Vagina (tissue), 2 donors: Measurements from ENCODE around the gene IRF2BPL. TPM values are rescaled to one million over a fixed set of nuclear protein-coding genes. Genes with fewer than 3 reads are reported as not detected.

Experiments
- DNase-seq, 2 donors: peaks; one replicate each; pipeline ENCODE4 v3.0.0-alpha.2; 2017; ENCODE audit errors: extremely low spot score in 2 of 2
- H3K27ac ChIP-seq: fragments of 200-600 bp; sonication (generic); one replicate; pipeline ENCODE4 v1.5.1; 2019
- H3K27me3 ChIP-seq: fragments of 200-600 bp; sonication (generic); one replicate; pipeline ENCODE4 v1.5.1; 2019
- H3K36me3 ChIP-seq, 2 donors: fragments of 200-600 bp; sonication (generic); one replicate each; pipeline ENCODE4 v1.5.1; 2017 to 2019
- H3K4me1 ChIP-seq: fragments of 200-600 bp; sonication (generic); one replicate; pipeline ENCODE4 v1.5.1; 2019
- H3K4me3 ChIP-seq, 2 donors: fragments of 200-600 bp; sonication (generic); 1 replicate in 1 of 2; 2 replicates in 1 of 2; pipeline ENCODE4 v1.5.1; 2016 to 2019
- H3K9me3 ChIP-seq: fragments of 200-600 bp; sonication (generic); one replicate; pipeline ENCODE4 v1.5.1; 2019
- CTCF ChIP-seq, 3 experiments: fragments of 450-650 bp in 2 of 3; fragments of 200-600 bp in 1 of 3; sonication (generic) in 1 of 3; IDR thresholded peaks; one replicate each; pipeline ENCODE4 v1.5.1; 2017 to 2019; ENCODE audit warnings: antibody characterized with exemption in 3 of 3, mild to moderate bottlenecking in 2 of 3, moderate library complexity in 2 of 3
- POLR2A ChIP-seq, 2 donors: fragments of 450-650 bp; IDR thresholded peaks; one replicate each; pipeline ENCODE4 v1.6.1; 2017; ENCODE audit warnings: antibody characterized with exemption in 2 of 2, mild to moderate bottlenecking in 2 of 2, moderate library complexity in 2 of 2
- POLR2AphosphoS5 ChIP-seq, 2 donors: sonication (generic); formaldehyde crosslinking; IDR thresholded peaks; one replicate each; pipeline ENCODE4 v1.9.0; 2017; ENCODE audit warnings: antibody characterized with exemption in 2 of 2, mild to moderate bottlenecking in 2 of 2, low read depth in 1 of 2; ENCODE audit not compliant: insufficient read depth in 1 of 2
- intact Hi-C: fragments of 100-400 bp; cut with DNase I; formaldehyde crosslinking; loops from one replicate; pipeline ENCODE4 v1.15.1; 2023
- total RNA-seq: library from RNA; depleted of rRNA; stranded (reverse); fragments of >200 nt; gene quantifications from one replicate; pipeline ENCODE4 v1.2.3, GENCODE V29; 2016

The IRF2BPL gene
- total RNA-seq, 1 donor from 2014 or later = 51.1 TPM

GRCh38 chr14:77008541-77008940 is 20.0 kb downstream of the IRF2BPL start:
- no peak for TF ChIP-seq POLR2A (IDR thresholded peaks at IDR 0.05)
- TF ChIP-seq CTCF (IDR thresholded peaks at IDR 0.05) = no peak
- no peak for TF ChIP-seq POLR2AphosphoS5 (IDR thresholded peaks at IDR 0.05; ENCODE audit: insufficient read depth in 1 of 2, low read depth in 1 of 2)
- no peaks in the 10 kb centered on the region for H3K9me3 ChIP-seq
- H3K36me3 ChIP-seq = no peaks in the 10 kb centered on the region
- DNase-seq = no peak
- H3K4me3 ChIP-seq = no peak overlapping the region
- intact Hi-C loops = no loop called here
- peak overlapping the region; percentile 69 for H3K27ac ChIP-seq
- peaks cover 44% of the 10 kb centered on the region for H3K4me1 ChIP-seq
- no peaks in the 10 kb centered on the region for H3K27me3 ChIP-seq

GRCh38 chr14:77007975-77008421 is 20.5 kb downstream of the IRF2BPL start:
- TF ChIP-seq POLR2AphosphoS5 (IDR thresholded peaks at IDR 0.05; ENCODE audit: insufficient read depth in 1 of 2, low read depth in 1 of 2) (peak; percentile 62 to 67), CTCF (IDR thresholded peaks at IDR 0.05) (no peak), POLR2A (IDR thresholded peaks at IDR 0.05) (no peak)
- Histone ChIP-seq H3K4me3 (no peak overlapping the region), H3K4me1 (peaks cover 44% of the 10 kb centered on the region), H3K27me3 (no peaks in the 10 kb centered on the region), H3K9me3 (no peaks in the 10 kb centered on the region), H3K36me3 (no peaks in the 10 kb centered on the region), H3K27ac (peak overlapping the region; percentile 69)
- intact Hi-C loops = no loop called here
- no peak for DNase-seq

- TF ChIP-seq POLR2A (IDR thresholded peaks at IDR 0.05) (no peak), CTCF (IDR thresholded peaks at IDR 0.05) (no peak), POLR2AphosphoS5 (IDR thresholded peaks at IDR 0.05; ENCODE audit: insufficient read depth in 1 of 2, low read depth in 1 of 2) (no peak)
- Histone ChIP-seq H3K27ac (peak overlapping the region; percentile 69), H3K9me3 (no peaks in the 10 kb centered on the region), H3K27me3 (no peaks in the 10 kb centered on the region), H3K4me3 (no peak overlapping the region), H3K36me3 (no peaks in the 10 kb centered on the region), H3K4me1 (peaks cover 44% of the 10 kb centered on the region)
- no peak for DNase-seq
- intact Hi-C loops = no loop called here
Measured at GRCh38 chr14:77007183-77007974, 21.1 kb downstream of the IRF2BPL start.

GRCh38 chr14:77006132-77006531 is 22.4 kb downstream of the IRF2BPL start:
- TF ChIP-seq CTCF (IDR thresholded peaks at IDR 0.05) (no peak), POLR2A (IDR thresholded peaks at IDR 0.05) (no peak), POLR2AphosphoS5 (IDR thresholded peaks at IDR 0.05; ENCODE audit: insufficient read depth in 1 of 2, low read depth in 1 of 2) (no peak)
- Histone ChIP-seq H3K4me3 (no peak overlapping the region), H3K4me1 (peaks cover 46% of the 10 kb centered on the region), H3K36me3 (no peaks in the 10 kb centered on the region), H3K27ac (peak overlapping the region; percentile 69), H3K27me3 (no peaks in the 10 kb centered on the region), H3K9me3 (no peaks in the 10 kb centered on the region)
- intact Hi-C loops = no loop called here
- no peak for DNase-seq

GRCh38 chr14:77005559-77005958 is 22.9 kb downstream of the IRF2BPL start:
- Histone ChIP-seq H3K4me1 (peaks cover 51% of the 10 kb centered on the region), H3K27me3 (no peaks in the 10 kb centered on the region), H3K4me3 (no peak overlapping the region), H3K27ac (peak overlapping the region; percentile 49), H3K9me3 (no peaks in the 10 kb centered on the region), H3K36me3 (no peaks in the 10 kb centered on the region)
- no peak for TF ChIP-seq POLR2AphosphoS5 (IDR thresholded peaks at IDR 0.05; ENCODE audit: insufficient read depth in 1 of 2, low read depth in 1 of 2)
- intact Hi-C loops = no loop called here
- DNase-seq = no peak
